SK-N-SH treated with all-trans-retinoic acid at 6 μM for 48 hours (cell line): ENCODE measurements around the gene TSSK3.

ENCODE experiments used
- ATAC-seq: fragments of 200-7000 bp; cut with Tn5 transposase; 3 replicates; pipeline ENCODE4 v1.9.1; 2020; ENCODE audit warnings: mild to moderate bottlenecking, moderate library complexity
- ARNTL ChIP-seq: fragments of 450-650 bp; formaldehyde crosslinking; IDR thresholded peaks from 2 replicates; pipeline ENCODE4 v1.5.0; 2020; ENCODE audit warnings: low read depth, mild to moderate bottlenecking, moderate library complexity, borderline replicate concordance
- ESRRG ChIP-seq: fragments of 250-450 bp; sonication (Bioruptor Pico); IDR thresholded peaks from 2 replicates; pipeline ENCODE4 v1.6.1; 2021; ENCODE audit warnings: mild to moderate bottlenecking
- ISL1 ChIP-seq: fragments of 250-450 bp; sonication (Bioruptor Pico); IDR thresholded peaks from 2 replicates; pipeline ENCODE4 v2.1.2; 2022; ENCODE audit warnings: mild to moderate bottlenecking, moderate library complexity
- OSR1 ChIP-seq: fragments of 250-450 bp; sonication (Bioruptor Pico); IDR thresholded peaks from 2 replicates; pipeline ENCODE4 v1.8.0; 2022; ENCODE audit warnings: moderate library complexity, mild to moderate bottlenecking, inconsistent platforms
- PPARA ChIP-seq: fragments of 250-450 bp; sonication (Bioruptor Pico); IDR thresholded peaks from 2 replicates; pipeline ENCODE4 v1.5.0; 2020; ENCODE audit warnings: mild to moderate bottlenecking, borderline replicate concordance
- RARB ChIP-seq: fragments of 250-450 bp; sonication (Bioruptor Pico); IDR thresholded peaks from 2 replicates; pipeline ENCODE4 v1.8.0; 2021; ENCODE audit warnings: mild to moderate bottlenecking, moderate library complexity
- SNAI2 ChIP-seq: fragments of 250-450 bp; sonication (Bioruptor Pico); IDR thresholded peaks from 2 replicates; pipeline ENCODE4 v1.5.0; 2020; ENCODE audit warnings: mild to moderate bottlenecking, moderate library complexity
- TCF4 ChIP-seq: fragments of 250-450 bp; sonication (Bioruptor Pico); IDR thresholded peaks from 2 replicates; pipeline ENCODE4 v1.8.0; 2021; ENCODE audit warnings: mild to moderate bottlenecking, moderate library complexity, borderline replicate concordance
- TOX ChIP-seq: fragments of 250-450 bp; sonication (Bioruptor Pico); IDR thresholded peaks from 2 replicates; pipeline ENCODE4 v1.8.0; 2021; ENCODE audit warnings: mild to moderate bottlenecking, moderate library complexity, borderline replicate concordance
- ZFP3 ChIP-seq: fragments of 250-450 bp; sonication (Bioruptor Pico); IDR thresholded peaks from 2 replicates; pipeline ENCODE4 v1.5.0; 2020; ENCODE audit warnings: mild to moderate bottlenecking, moderate library complexity
- ZNF565 ChIP-seq: fragments of 450-650 bp; formaldehyde crosslinking; conservative IDR thresholded peaks from 2 replicates; pipeline ENCODE4 v1.5.0; 2020; ENCODE audit warnings: low read depth, mild to moderate bottlenecking, moderate library complexity
- ZNF8 ChIP-seq: fragments of 450-650 bp; formaldehyde crosslinking; IDR thresholded peaks from 2 replicates; pipeline ENCODE4 v1.5.0; 2020; ENCODE audit warnings: mild to moderate bottlenecking, moderate library complexity
- TF ChIP-seq, protein P1 (sequence below): fragments of 250-450 bp; sonication (Bioruptor Pico); IDR thresholded peaks from 2 replicates; pipeline ENCODE4 v1.8.0; 2020; ENCODE audit warnings: mild to moderate bottlenecking, moderate library complexity, borderline replicate concordance
- TF ChIP-seq, protein P2 (sequence below): fragments of 250-450 bp; sonication (Bioruptor Pico); IDR thresholded peaks from 2 replicates; pipeline ENCODE4 v1.5.1; 2020; ENCODE audit warnings: low read depth, mild to moderate bottlenecking, moderate library complexity
- TF ChIP-seq, protein P3 (sequence below): fragments of 250-450 bp; sonication (Bioruptor Pico); IDR thresholded peaks from 2 replicates; pipeline ENCODE4 v1.5.1; 2021; ENCODE audit warnings: mild to moderate bottlenecking, moderate library complexity
- TF ChIP-seq, protein P4 (sequence below): fragments of 250-450 bp; sonication (Bioruptor Pico); IDR thresholded peaks from 2 replicates; pipeline ENCODE4 v1.5.0; 2020; ENCODE audit warnings: mild to moderate bottlenecking, moderate library complexity

The TSSK3 gene

DNA sequence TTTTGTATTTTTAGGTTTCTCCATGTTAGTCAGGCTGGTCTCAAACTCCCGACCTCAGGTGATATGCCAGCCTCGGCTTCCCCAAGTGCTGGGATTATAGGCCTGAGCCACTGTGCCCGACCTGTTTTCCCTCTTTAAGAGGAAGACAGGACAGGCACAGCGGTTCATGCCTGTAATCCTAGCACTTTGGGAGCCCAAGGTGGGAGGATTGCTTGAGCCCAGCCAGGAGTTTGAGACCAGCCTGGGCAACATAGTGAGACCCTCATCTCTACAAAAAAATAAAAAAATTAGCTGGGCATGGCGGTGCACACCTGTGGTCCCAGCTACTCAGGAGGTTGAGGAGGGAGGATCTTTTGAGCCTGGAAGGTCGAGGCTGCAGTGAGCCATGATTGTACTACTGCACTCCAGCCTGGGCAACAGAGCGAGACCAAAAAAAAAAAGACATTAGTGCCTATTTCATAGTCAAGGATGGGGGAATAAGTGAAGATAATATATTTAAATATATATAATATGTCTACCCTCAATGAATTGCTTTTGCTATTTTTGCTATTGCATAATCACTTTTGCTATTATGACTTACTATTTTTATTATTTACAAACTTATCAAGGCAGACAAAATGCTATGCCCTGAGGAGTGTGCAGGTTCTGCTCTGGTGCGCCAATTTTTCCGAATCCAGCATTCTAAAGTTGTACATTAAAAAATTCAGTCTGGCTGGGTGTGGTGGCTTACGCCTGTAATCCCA is 44.0 kb upstream of the TSSK3 start:
- ATAC-seq: no peak
- TF ChIP-seq, protein P1, sequence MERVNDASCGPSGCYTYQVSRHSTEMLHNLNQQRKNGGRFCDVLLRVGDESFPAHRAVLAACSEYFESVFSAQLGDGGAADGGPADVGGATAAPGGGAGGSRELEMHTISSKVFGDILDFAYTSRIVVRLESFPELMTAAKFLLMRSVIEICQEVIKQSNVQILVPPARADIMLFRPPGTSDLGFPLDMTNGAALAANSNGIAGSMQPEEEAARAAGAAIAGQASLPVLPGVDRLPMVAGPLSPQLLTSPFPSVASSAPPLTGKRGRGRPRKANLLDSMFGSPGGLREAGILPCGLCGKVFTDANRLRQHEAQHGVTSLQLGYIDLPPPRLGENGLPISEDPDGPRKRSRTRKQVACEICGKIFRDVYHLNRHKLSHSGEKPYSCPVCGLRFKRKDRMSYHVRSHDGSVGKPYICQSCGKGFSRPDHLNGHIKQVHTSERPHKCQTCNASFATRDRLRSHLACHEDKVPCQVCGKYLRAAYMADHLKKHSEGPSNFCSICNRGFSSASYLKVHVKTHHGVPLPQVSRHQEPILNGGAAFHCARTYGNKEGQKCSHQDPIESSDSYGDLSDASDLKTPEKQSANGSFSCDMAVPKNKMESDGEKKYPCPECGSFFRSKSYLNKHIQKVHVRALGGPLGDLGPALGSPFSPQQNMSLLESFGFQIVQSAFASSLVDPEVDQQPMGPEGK: no peak
- TF ChIP-seq, protein P2, sequence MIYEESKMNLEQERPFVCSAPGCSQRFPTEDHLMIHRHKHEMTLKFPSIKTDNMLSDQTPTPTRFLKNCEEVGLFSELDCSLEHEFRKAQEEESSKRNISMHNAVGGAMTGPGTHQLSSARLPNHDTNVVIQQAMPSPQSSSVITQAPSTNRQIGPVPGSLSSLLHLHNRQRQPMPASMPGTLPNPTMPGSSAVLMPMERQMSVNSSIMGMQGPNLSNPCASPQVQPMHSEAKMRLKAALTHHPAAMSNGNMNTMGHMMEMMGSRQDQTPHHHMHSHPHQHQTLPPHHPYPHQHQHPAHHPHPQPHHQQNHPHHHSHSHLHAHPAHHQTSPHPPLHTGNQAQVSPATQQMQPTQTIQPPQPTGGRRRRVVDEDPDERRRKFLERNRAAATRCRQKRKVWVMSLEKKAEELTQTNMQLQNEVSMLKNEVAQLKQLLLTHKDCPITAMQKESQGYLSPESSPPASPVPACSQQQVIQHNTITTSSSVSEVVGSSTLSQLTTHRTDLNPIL (CRISPR knock-in tag): no peak
- TF ChIP-seq RARB (CRISPR knock-in tag) (no peak), ESRRG (CRISPR knock-in tag) (no peak), ISL1 (no peak), ZFP3 (no peak), TOX (CRISPR knock-in tag) (no peak), ZNF565 (CRISPR knock-in tag) (no peak)
- TF ChIP-seq, protein P3, sequence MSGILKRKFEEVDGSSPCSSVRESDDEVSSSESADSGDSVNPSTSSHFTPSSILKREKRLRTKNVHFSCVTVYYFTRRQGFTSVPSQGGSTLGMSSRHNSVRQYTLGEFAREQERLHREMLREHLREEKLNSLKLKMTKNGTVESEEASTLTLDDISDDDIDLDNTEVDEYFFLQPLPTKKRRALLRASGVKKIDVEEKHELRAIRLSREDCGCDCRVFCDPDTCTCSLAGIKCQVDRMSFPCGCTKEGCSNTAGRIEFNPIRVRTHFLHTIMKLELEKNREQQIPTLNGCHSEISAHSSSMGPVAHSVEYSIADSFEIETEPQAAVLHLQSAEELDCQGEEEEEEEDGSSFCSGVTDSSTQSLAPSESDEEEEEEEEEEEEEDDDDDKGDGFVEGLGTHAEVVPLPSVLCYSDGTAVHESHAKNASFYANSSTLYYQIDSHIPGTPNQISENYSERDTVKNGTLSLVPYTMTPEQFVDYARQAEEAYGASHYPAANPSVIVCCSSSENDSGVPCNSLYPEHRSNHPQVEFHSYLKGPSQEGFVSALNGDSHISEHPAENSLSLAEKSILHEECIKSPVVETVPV: no peak
- TF ChIP-seq, all 23 proteins: peak for 0

- no peak for ATAC-seq
- no peak for TF ChIP-seq TCF4 (CRISPR knock-in tag)
- TF ChIP-seq ISL1: no peak
- TF ChIP-seq, protein P2 (CRISPR knock-in tag): no peak
- TF ChIP-seq OSR1: no peak
- no peak for TF ChIP-seq SNAI2
- no peak for TF ChIP-seq ZNF8 (CRISPR knock-in tag)
- TF ChIP-seq ARNTL (CRISPR knock-in tag): no peak
- TF ChIP-seq, protein P4, sequence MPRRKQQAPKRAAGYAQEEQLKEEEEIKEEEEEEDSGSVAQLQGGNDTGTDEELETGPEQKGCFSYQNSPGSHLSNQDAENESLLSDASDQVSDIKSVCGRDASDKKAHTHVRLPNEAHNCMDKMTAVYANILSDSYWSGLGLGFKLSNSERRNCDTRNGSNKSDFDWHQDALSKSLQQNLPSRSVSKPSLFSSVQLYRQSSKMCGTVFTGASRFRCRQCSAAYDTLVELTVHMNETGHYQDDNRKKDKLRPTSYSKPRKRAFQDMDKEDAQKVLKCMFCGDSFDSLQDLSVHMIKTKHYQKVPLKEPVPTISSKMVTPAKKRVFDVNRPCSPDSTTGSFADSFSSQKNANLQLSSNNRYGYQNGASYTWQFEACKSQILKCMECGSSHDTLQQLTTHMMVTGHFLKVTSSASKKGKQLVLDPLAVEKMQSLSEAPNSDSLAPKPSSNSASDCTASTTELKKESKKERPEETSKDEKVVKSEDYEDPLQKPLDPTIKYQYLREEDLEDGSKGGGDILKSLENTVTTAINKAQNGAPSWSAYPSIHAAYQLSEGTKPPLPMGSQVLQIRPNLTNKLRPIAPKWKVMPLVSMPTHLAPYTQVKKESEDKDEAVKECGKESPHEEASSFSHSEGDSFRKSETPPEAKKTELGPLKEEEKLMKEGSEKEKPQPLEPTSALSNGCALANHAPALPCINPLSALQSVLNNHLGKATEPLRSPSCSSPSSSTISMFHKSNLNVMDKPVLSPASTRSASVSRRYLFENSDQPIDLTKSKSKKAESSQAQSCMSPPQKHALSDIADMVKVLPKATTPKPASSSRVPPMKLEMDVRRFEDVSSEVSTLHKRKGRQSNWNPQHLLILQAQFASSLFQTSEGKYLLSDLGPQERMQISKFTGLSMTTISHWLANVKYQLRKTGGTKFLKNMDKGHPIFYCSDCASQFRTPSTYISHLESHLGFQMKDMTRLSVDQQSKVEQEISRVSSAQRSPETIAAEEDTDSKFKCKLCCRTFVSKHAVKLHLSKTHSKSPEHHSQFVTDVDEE (CRISPR knock-in tag): no peak
- no peak for TF ChIP-seq PPARA (CRISPR knock-in tag)
These were observed 40.5 kb upstream of the TSSK3 start for GRCh38 chr1:32321712-32322291.

DNA sequence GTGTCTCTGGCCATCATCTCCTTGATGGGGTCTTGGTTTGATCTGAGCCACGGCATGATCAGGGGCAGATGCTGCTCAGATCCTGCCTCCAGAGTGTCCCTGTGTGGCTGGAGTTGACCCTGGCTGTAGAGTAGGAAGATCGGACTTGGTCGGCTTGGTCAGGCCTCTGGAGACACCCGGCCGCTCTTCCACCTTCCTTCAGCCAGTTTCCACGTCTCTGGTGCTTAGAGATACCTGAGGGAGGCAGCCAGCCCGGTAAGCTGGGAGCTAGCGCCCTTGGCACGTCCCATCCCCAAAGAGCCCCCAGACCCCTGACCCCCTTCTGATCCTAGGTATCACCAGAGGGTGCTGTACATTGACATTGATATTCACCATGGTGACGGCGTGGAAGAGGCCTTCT is 35.1 kb upstream of the TSSK3 start:
- TF ChIP-seq ZNF565 (CRISPR knock-in tag) (no peak), PPARA (CRISPR knock-in tag) (no peak), ARNTL (CRISPR knock-in tag) (no peak)
- TF ChIP-seq, protein P2 (CRISPR knock-in tag): no peak

More for the DNA sequence above, 35.1 kb upstream of the TSSK3 start:
- ATAC-seq: no peak
